SH-SY5Y (cell line): Measurements from ENCODE around the gene NPEPL1.

Experiments
- GATA2 ChIP-seq: IDR thresholded peaks from 2 replicates; pipeline ENCODE4 v1.6.1; 2011; ENCODE audit warnings: mild to moderate bottlenecking, low read depth, low read length
- GATA3 ChIP-seq: IDR thresholded peaks from 2 replicates; pipeline ENCODE4 v1.6.1; 2011; ENCODE audit warnings: low read depth, mild to moderate bottlenecking, low read length, moderate library complexity

DNA sequence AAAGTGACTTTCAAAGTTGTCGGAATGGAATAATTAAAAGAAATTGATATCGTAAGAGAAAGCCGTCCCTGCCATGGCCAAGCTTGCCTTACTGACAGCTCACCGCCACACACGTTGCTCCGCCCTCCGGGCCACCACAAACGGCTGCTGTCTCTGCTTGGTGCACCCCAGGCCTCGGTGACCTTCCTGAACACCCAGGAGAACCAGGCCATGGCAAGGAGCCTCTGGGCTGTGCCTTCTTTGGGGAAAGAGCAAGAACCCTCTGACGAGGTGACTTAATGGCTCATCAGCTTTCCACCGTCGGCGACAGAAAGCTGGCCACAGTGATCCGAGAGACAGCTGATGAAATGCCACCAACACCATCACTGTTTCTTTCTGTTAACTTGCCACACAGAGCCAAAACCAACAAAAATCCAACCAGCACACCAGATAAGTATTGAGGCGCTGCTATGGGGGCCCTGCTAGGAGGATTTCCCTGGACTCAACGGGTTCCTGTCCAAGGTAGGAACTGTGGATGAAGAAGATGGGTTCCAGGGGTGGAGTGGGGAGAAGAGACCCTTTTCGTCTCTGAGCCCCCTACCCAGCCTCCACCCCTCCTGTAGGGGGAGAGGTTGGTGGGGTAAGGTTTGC is 61.4 kb downstream of the NPEPL1 start:
- TF ChIP-seq GATA3 (no peak), GATA2 (no peak)
